ENCODE measurements around the gene SYT3.

The SYT3 gene, protein sequence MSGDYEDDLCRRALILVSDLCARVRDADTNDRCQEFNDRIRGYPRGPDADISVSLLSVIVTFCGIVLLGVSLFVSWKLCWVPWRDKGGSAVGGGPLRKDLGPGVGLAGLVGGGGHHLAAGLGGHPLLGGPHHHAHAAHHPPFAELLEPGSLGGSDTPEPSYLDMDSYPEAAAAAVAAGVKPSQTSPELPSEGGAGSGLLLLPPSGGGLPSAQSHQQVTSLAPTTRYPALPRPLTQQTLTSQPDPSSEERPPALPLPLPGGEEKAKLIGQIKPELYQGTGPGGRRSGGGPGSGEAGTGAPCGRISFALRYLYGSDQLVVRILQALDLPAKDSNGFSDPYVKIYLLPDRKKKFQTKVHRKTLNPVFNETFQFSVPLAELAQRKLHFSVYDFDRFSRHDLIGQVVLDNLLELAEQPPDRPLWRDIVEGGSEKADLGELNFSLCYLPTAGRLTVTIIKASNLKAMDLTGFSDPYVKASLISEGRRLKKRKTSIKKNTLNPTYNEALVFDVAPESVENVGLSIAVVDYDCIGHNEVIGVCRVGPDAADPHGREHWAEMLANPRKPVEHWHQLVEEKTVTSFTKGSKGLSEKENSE

DNA sequence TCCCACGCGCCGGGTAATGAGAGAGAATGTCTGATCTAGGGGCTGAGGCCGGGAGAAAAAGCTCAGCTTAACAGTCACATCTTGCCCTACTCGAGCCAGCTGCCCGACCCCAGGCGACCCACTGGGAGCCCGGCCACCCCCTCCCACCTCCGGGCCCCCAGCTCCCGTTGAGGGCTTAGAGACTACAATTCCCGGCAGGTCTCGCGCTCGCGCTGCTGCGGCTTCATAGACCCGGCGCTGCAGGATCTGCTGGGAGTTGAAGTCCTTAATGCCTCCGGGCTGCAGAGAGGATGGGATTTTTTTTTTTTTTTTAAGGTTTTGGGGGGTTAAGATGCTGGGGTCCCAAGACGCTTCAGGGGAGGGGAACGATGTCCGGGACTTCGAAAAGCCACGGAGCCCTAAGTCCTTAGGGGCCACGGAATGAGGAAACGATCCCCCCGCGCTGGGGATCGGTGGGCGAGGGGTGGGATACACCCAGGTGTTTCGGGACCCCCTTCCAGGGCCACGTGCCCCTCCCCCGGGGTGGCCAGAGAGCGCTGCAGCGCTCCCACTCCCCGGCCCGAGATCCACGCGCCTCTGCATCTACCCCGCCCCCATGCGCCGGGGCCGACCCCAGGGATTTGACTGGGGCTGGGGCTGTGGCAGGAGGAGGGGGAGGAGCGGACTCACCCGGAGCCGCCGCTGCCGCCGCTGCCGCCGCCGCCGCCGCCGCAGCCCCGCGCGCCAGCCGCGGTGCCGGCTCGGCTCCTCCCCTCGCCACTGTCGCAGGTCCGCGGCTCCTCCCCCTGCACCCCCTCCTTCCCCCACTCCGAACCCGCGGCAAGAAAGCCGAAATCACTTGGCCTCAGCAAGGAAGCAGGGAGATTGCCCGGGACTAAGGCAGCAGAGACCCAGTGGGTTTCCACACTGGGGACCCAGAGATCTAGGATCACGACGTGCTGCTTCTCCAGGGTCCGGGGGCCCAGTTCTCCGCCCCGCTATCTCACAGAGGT, at the start of gene SYT3:
SYT3 (minus strand) TSS at position 761 of the 992 bp plus-strand sequence. CDS start 2,470 bp downstream, outside the sequence.
- in situ Hi-C loops (cut with MboI; ENCODE audit: low sequenced_read_pairs) = no loop called here

- in situ Hi-C loops (cut with MboI; ENCODE audit: low sequenced_read_pairs) = no loop called here
Measured at GRCh38 chr19:50688766-50689165, 49.1 kb upstream of the SYT3 start.

GRCh38 chr19:50686310-50687032, 46.8 kb upstream of the SYT3 start:
- in situ Hi-C loops (cut with MboI; ENCODE audit: low sequenced_read_pairs) = no loop called here

- in situ Hi-C loops (cut with MboI; ENCODE audit: low sequenced_read_pairs) = no loop called here
Measured at GRCh38 chr19:50679177-50680125, 39.8 kb upstream of the SYT3 start.

- in situ Hi-C loops (cut with MboI; ENCODE audit: low sequenced_read_pairs) = no loop called here
Measured at GRCh38 chr19:50678323-50678722, 38.6 kb upstream of the SYT3 start.

DNA sequence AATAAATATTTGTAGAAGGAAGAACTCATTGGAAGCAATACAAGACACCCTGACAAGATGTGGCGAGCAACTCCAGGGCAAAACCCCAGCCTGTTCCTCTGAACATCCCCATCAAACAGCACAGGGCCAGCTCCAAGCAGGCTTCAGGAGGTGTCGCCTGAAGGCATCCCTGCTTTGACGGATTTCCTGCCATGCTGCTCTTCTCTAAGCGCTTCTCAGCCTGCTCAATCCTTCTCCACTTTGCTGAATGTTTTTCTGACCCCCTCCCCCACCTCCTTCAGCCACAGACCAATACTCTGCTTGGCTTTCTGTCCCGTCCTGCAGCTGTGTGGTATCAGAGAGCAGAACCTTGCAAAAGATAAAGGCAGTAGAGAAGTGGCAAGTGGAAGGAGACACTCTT, 38.0 kb upstream of the SYT3 start:
- in situ Hi-C loops (cut with MboI; ENCODE audit: low sequenced_read_pairs) = no loop called here

- in situ Hi-C loops (cut with MboI; ENCODE audit: low sequenced_read_pairs) = no loop called here
Measured at GRCh38 chr19:50676625-50677197, 37.0 kb upstream of the SYT3 start.

DNA sequence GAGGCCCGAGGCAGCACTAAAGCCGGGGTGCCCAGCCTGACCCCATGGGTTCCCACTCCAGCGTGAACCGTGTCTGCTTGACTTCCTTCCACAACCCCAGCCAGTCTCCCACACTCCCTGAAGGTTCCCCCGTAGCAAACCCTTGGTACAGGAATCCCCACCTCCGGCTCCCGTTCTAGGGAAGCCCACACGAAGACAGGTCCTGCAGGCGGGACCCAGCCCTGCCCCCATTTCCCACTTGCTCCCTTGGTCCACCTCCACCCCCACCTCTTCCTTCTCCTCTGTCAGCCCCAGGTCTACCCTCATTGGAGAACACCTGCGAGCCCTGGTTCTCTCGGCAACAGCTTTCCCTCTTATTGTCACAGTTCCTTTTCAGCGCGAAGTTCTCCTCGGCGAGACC, 33.4 kb upstream of the SYT3 start:
- in situ Hi-C loops (cut with MboI; ENCODE audit: low sequenced_read_pairs) = no loop called here

DNA sequence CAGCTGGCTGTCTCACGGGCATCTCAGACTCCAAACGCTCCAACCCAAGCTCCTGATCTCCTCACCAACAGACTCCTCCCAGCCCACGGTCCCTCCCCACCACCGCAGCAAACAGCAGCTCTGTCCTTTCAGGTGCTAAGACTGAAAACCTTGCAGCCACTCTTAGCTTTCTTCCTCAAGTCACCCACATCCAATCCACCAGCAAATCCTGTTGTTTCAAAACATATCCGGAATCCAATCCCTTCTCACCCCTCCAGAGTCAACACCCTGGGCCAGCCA, 30.4 kb upstream of the SYT3 start:
- in situ Hi-C loops (cut with MboI; ENCODE audit: low sequenced_read_pairs) = no loop called here

GRCh38 chr19:50669302-50670101, 29.8 kb upstream of the SYT3 start:
- in situ Hi-C loops (cut with MboI; ENCODE audit: low sequenced_read_pairs) = no loop called here

- in situ Hi-C loops (cut with MboI; ENCODE audit: low sequenced_read_pairs) = no loop called here
Measured at GRCh38 chr19:50668879-50669278, 29.2 kb upstream of the SYT3 start.

- in situ Hi-C loops (cut with MboI; ENCODE audit: low sequenced_read_pairs) = no loop called here
Measured at GRCh38 chr19:50668416-50668815, 28.7 kb upstream of the SYT3 start.

- in situ Hi-C loops (cut with MboI; ENCODE audit: low sequenced_read_pairs) = no loop called here
Measured at GRCh38 chr19:50667759-50668231, 28.1 kb upstream of the SYT3 start.

- in situ Hi-C loops (cut with MboI; ENCODE audit: low sequenced_read_pairs) = no loop called here
Measured at GRCh38 chr19:50667177-50667758, 27.6 kb upstream of the SYT3 start.

GRCh38 chr19:50666346-50667176, 26.9 kb upstream of the SYT3 start:
- in situ Hi-C loops (cut with MboI; ENCODE audit: low sequenced_read_pairs) = no loop called here

GRCh38 chr19:50664204-50664603, 24.5 kb upstream of the SYT3 start:
- in situ Hi-C loops (cut with MboI; ENCODE audit: low sequenced_read_pairs) = no loop called here

DNA sequence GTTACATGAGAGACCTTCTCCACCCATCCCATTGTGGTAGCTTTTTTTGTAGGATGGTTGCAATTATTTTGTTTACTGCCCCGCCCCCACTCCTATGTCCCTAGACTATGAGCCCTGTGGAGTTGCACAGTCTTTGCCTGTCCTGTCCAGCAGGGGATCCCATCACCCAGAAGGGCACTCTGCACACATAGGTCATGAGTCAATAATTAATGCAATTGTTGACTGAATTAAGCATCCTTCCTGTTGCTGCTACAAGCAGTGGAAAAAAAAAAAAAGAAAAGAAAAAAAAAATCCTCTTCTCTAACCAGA, 23.8 kb upstream of the SYT3 start:
- in situ Hi-C loops (cut with MboI; ENCODE audit: low sequenced_read_pairs) = no loop called here

All from HL-60/S4 treated with retinoic acid at 250 ng/mL for 4 days and 3 days (cell line).